ENCODE measurements around the gene COMMD10. TPM values are rescaled to one million over a fixed set of nuclear protein-coding genes. Genes with fewer than 3 reads are reported as not detected.

The COMMD10 gene
- total and polyA plus RNA-seq, 2 of the 8 experiments (the other 6 are each of a cell fraction or from before 2014, with no cell fraction given): 16.5 to 43.4 TPM

DNA sequence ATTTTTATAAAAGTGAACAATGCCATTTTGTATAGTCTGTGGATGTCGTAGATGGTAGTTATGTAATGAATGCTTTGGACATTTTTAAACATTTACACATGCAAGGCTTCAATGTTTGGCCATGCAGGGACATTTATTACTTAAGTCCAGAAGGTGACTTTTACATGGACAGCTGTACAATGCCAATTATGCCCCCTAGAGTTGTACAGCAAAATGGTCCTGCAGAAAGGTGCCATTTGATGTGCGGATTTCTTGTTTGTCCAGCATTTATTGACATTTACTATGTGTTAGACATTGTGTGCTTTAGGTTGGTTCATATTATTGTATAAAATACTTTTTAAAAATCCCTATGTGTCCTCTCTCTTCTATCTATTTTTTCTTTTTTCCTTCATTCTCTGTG lies 22.5 kb upstream of the COMMD10 start:
- Histone ChIP-seq H4K20me1 (replicated peaks in 1 of 2; ENCODE audit: control insufficient read depth in 1 of 2, insufficient read depth in 2 of 2, low read length in 2 of 2) (no peaks in the 10 kb centered on the region), H2BK20ac (ENCODE audit: low read length) (no peak overlapping the region), H2AK5ac (ENCODE audit: low read depth, low read length) (no peak overlapping the region), H2BK15ac (ENCODE audit: low read length) (no peak overlapping the region), H2AFZ (ENCODE audit: low read length) (no peak overlapping the region), H3K23ac (ENCODE audit: insufficient read length) (no peak overlapping the region), H3K18ac (ENCODE audit: extremely low read depth, low read length) (no peak overlapping the region), H3K36me3 (ENCODE audit: control insufficient read depth in 2 of 4, insufficient read depth in 4 of 4, low read length in 3 of 4) (no peaks in the 10 kb centered on the region), H4K8ac (ENCODE audit: extremely low read depth, insufficient read depth, low read length) (no peak overlapping the region), H3K27ac (ENCODE audit: low read depth, low read length) (no peak overlapping the region), H3K9me3 (ENCODE audit: insufficient read depth in 2 of 2, low read depth in 1 of 2, low read length in 1 of 2) (no peaks in the 10 kb centered on the region; a peak in 1 of 4 replicates), H2BK5ac (ENCODE audit: low read depth, low read length) (no peak overlapping the region), H3K4ac (replicated peaks; ENCODE audit: insufficient read length, low read depth, low read length) (no peak overlapping the region), H3K56ac (replicated peaks; ENCODE audit: insufficient read length, low read depth, low read length) (no peak overlapping the region), H3K79me1 (ENCODE audit: low read depth, low read length) (no peaks in the 10 kb centered on the region), H3K14ac (ENCODE audit: insufficient read length) (no peak overlapping the region), H3K27me3 (replicated peaks in 1 of 4; ENCODE audit: control insufficient read depth in 3 of 4, extremely low read depth in 1 of 4, insufficient read depth in 3 of 4, low read length in 3 of 4) (no peaks in the 10 kb centered on the region), H2BK120ac (replicated peaks; ENCODE audit: low read depth, low read length) (no peak overlapping the region), H4K5ac (ENCODE audit: insufficient read length, low read depth, low read length) (no peak overlapping the region), H4K91ac (replicated peaks; ENCODE audit: insufficient read length, low read length) (no peak overlapping the region), H3K4me3 (ENCODE audit: extremely low read depth in 1 of 4, insufficient read depth in 2 of 4, low read depth in 3 of 4, low read length in 4 of 4) (no peak overlapping the region), H3K4me2 (ENCODE audit: insufficient read depth in 1 of 2, low read depth in 2 of 2, low read length in 2 of 2) (no peak overlapping the region), H2BK12ac (ENCODE audit: low read depth, low read length) (no peak overlapping the region), H3K79me2 (ENCODE audit: control insufficient read depth in 1 of 2, insufficient read depth in 2 of 2, low read length in 2 of 2) (no peaks in the 10 kb centered on the region), H3K4me1 (replicated peaks in 1 of 4; ENCODE audit: control insufficient read depth in 3 of 4, insufficient read depth in 4 of 4, low read length in 3 of 4) (no peaks in the 10 kb centered on the region), H3K23me2 (ENCODE audit: low read depth, low read length) (no peaks in the 10 kb centered on the region), H3K9ac (replicated peaks in 1 of 4; ENCODE audit: extremely low read depth in 1 of 4, low read depth in 3 of 4, low read length in 3 of 4) (no peak overlapping the region)
- ChIA-PET CTCF (ENCODE audit: partially characterized antibody) (no interaction called here), POLR2A (ENCODE audit: partially characterized antibody) (no interaction called here)
- no peak for DNase-seq (ENCODE audit: low read depth in 1 of 2, low spot score in 2 of 2)
- 92% methylated on average over 2 of the region's 2 CpGs; no CpG with 5 or more reads in 1 of the 2 experiments for WGBS, 2 experiments (ENCODE audit: extremely low coverage in 1 of 2, insufficient coverage in 1 of 2, insufficient read length in 1 of 2, insufficient replicate concordance in 2 of 2, low coverage in 1 of 2, low lambda C conversion rate in 2 of 2, missing lambda C conversion rate in 1 of 2)
- FAIRE-seq: no peak
- no peak for TF ChIP-seq SP2 (IDR thresholded peaks at IDR 0.05; ENCODE audit: low read length)

Data from H1 (cell line).